Right lobe of liver (tissue), 4 donors: ENCODE data around the gene TMEM253.

Experiments used
- POLR2A ChIP-seq: fragments of 450-650 bp; IDR thresholded peaks from one replicate; pipeline ENCODE4 v1.6.1; 2017; ENCODE audit warnings: antibody characterized with exemption, mild to moderate bottlenecking
- TF ChIP-seq, protein P1 (sequence below), 4 donors: fragments of 200-600 bp in 3 of 4; fragments of 450-650 bp in 1 of 4; IDR thresholded peaks; one replicate each; pipeline versions ENCODE4 v1.5.1 to v1.8.0; 2016 to 2022; ENCODE audit warnings: antibody characterized with exemption in 4 of 4, mild to moderate bottlenecking in 2 of 4
- donor health status: DM: no; HTN: no; CAD: no.
- donor health status: DM: no; HTN: no; CAD: no.
- donor health status: DM: no; HTN: yes; CAD: no.

DNA sequence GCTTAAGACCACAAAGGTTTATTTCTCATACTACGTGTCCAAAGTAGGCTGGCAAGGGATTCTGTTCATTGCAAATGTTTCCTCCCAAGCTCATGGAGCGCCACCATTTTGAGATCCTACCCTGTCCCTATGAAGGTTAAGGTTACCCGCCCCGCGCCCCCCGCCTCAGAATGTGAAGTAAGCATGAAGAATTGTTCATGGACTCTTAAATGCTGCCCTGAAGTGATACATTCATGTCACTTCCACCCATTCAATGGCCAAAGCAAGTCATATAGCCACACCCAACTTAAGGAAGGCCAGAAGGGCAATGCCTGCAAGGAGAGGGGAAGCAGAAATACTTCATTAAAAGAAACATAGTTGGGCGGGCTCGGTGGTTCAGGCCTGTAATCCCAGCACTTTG lies 4.2 kb downstream of the TMEM253 start:
- TF ChIP-seq, protein P1, sequence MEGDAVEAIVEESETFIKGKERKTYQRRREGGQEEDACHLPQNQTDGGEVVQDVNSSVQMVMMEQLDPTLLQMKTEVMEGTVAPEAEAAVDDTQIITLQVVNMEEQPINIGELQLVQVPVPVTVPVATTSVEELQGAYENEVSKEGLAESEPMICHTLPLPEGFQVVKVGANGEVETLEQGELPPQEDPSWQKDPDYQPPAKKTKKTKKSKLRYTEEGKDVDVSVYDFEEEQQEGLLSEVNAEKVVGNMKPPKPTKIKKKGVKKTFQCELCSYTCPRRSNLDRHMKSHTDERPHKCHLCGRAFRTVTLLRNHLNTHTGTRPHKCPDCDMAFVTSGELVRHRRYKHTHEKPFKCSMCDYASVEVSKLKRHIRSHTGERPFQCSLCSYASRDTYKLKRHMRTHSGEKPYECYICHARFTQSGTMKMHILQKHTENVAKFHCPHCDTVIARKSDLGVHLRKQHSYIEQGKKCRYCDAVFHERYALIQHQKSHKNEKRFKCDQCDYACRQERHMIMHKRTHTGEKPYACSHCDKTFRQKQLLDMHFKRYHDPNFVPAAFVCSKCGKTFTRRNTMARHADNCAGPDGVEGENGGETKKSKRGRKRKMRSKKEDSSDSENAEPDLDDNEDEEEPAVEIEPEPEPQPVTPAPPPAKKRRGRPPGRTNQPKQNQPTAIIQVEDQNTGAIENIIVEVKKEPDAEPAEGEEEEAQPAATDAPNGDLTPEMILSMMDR (IDR thresholded peaks at IDR 0.05): no peak
- no peak for TF ChIP-seq POLR2A
